Limb (tissue), 2 donors: ENCODE measurements around the gene SIDT2.
"Not testable (repeated sequence)": the region's sequence is repeated elsewhere in the genome, so short reads cannot be mapped to it uniquely, and the experiment has no call there.

Experiments used
- DNase-seq, 2 donors: peaks; one replicate each; pipeline ENCODE4 v3.0.0-alpha.2; 2016; ENCODE audit errors: extremely low spot score in 2 of 2

SIDT2 gene

DNA sequence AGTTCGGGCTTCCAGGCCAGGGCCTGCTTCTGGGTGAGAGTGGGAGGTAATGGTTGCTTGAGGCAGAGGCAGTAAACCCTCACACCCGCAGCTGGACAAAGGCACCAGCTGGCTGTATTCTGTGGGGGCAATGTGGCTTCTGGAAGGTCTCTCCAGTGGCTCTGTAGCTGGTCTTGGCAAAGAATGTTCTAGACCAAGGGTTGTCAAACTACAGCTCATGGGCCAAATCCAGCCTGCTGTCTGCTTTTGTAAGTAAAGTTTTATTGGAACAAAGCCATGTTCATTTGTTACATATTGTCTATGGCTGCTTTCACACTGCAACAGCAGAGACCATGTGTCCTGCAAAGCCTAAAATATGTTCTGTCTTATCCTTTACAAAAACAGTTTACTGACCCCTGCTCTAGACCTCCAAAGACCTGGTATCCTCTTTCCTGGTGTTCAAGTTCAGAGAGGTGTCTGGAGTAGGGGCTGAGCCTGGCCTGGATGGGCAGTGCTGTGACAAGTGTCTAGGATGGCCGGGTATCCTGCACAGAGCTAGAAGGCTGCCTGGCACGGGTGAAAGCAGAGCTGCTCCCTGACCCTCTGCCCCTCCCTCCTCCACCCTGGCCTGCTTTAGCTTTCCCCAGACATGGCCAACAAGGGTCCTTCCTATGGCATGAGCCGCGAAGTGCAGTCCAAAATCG, 24.0 kb downstream of the SIDT2 start:
- no peak for DNase-seq

DNA sequence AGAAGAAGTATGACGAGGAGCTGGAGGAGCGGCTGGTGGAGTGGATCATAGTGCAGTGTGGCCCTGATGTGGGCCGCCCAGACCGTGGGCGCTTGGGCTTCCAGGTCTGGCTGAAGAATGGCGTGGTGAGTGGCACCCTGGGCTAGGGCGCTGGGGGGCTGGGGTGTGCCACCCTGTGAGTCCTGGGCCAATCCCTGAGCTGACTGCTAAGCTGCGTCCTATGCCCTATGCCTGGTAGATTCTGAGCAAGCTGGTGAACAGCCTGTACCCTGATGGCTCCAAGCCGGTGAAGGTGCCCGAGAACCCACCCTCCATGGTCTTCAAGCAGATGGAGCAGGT, 24.5 kb downstream of the SIDT2 start:
- no peak for DNase-seq

DNA sequence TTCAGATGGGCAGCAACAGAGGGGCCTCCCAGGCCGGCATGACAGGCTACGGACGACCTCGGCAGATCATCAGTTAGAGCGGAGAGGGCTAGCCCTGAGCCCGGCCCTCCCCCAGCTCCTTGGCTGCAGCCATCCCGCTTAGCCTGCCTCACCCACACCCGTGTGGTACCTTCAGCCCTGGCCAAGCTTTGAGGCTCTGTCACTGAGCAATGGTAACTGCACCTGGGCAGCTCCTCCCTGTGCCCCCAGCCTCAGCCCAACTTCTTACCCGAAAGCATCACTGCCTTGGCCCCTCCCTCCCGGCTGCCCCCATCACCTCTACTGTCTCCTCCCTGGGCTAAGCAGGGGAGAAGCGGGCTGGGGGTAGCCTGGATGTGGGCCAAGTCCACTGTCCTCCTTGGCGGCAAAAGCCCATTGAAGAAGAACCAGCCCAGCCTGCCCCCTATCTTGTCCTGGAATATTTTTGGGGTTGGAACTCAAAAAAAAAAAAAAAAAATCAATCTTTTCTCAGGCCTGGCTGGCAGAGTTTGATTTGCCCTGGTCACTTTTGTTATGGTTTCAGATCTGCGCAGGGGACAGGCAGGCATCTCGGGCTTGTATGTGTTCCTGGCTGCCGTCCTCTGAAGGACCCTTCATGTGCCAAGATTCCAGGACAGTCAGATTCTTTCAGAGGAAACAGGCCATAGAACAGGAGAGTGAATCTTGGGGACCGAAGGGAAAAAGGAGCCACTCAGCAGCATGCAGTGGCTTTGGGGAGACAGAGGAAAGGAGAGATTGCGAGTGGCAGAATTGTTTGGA, 25.9 kb downstream of the SIDT2 start:
- DNase-seq, result no peak

DNA sequence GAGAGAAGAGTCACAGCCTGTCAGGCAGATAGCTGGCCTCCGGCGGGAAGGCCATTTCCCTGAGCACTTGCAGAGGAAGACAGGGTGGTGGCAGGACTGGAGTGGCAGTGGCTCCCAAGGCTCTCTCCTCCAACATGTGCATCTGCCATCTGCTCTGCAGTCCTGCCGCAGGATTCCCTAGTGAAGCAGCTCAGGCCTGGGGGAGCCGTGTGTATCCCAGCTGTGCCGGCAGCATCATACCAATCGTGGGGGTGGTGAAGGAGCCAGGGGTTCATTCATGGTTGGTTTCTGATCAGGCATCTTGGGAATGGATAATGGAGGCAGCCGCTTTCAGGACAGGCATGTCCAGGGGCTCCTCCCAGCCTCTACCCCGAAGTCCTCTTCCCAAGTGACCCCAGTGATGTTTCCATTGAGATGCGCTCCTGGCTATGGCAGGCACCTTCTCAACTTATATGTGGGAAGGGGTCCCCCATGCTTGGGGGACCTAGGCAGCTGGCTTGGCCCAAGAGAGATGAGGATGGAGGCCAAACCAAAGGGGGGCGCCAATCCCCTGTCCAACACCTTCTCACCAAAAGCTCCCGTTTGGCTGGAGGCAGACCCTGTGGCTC, 26.8 kb downstream of the SIDT2 start:
- DNase-seq, result no peak

DNA sequence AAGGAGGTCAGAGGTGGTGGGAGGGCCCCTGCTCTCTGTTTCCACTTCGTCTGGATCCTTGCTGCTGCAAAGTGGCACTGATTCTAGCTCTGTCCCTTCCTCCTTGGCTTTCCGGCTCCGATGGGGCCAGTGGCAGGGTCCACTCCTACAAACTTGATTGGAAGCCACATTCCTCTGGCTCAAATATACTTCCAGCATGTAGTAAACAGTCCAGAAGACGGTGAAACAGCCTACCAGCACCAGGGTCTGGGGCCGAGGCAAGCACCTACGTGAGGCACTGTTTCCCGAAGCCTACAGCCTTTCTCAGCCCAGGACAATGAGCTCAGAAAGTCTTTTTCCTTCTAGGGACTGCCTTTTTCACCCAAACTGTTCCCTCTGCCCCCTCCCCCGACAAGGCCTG, 27.6 kb downstream of the SIDT2 start:
- not testable (repeated sequence) for DNase-seq

DNA sequence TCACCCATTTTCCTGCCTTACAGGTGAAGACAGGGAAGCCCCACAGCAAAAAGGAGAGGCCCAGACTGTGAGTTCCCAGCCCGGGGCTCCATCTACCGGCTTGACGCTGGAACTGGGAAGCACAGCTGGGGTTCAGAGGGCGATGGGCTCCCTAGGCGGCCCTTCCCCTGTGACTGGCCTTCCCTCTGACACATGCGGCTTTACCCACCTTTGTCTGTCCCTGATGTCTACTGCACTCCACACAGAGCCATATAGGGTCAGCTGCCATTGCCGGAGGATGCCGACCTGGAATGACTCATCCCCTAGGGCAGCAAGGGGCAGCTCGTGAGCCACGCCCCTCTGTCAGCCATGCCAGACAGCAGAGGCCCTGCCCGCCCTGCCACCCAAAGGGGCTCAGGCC, 28.3 kb downstream of the SIDT2 start:
- DNase-seq, result not testable (repeated sequence)

DNA sequence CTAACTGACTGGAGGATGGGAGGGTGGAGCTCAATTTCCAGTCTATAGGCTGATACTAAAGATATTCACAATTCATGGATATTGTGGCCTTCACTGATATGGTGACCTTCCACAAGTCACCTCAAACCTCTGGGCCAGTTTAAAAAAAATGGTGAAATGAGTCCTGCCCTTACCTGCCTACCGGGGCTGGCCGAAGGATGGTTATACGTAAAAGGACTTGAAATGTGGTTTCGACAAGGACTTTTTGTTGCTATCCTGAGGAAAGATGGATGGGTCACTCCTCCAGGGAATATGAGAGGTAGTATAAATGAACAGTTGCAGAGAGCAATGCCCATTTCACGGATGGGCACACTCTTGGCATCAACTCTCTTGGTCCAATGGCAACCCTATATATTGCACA, 28.9 kb downstream of the SIDT2 start:
- not testable (repeated sequence) for DNase-seq

DNA sequence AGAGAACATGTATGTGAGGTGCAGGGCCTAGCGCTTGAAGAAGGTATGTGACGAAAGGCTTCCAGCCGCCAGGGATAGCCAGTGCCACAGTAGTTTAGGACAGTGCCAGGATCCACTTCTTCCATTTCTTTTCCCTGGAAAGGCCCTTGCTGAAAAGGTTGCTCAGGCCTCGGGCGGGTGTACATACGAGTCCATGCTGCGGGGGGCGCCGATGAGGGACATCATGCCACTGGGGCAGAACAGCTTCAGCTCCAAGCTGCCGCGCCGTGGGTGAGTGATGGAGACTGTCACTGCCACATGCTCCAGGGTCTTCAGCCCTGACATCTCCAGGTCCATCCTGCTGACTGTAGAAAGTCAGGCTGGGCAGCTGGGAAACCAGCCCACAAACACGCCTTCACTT, 30.2 kb downstream of the SIDT2 start:
- DNase-seq, result not testable (repeated sequence)

DNA sequence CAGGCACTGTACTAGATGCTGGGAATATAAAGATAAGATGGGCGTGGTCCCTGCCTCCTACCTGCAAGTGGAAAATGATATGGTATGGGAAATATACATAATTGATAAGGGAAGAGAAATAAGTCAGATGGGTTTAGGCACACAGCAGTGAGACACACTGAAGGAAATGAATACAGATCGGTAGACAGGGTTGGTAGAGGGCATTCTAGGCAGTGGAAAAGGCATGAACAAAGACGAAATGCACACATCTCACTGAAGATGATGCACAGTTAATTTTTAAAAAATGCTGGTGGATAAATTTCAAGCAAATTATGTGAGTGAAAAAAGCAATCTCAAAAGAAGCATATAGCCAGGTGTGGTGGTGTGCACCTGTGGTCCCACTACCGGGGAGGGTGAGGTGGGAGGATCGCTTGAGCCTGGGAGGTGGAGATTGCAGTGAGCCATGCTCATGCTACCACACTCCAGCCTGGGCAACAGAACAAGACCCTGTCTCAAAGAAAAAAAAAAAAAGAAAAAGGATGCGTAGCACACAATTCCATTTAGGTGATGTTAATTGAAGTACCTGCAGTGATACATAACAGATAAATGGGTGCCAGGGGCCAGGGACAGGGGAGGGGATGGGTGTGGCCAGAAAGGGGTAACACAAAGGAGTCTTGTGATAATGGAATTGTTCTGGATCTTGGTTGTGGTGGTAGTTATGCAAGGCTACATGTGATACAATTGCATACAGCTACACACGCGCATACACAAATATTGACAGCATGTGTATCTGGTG, 31.0 kb downstream of the SIDT2 start:
- not testable (repeated sequence) for DNase-seq

DNA sequence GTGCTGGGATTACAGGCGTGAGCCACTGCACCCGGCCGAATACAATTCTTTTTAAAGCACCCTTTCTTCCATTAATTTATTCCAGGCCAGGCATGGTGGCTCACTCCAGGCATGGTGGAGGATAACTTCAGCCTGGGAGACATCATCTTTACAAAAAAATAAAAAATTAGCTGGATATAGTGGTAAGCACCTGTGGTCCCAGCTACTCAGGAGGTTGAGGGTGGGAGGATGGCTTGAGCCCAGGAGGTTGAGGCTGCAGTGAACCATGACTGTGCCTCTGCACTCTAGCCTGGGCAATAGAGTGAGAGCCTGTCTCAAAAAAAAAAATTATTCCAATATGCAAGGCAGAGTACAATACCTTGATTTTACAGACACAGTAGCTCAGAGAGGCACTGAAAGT, 32.1 kb downstream of the SIDT2 start:
- DNase-seq, result no peak

DNA sequence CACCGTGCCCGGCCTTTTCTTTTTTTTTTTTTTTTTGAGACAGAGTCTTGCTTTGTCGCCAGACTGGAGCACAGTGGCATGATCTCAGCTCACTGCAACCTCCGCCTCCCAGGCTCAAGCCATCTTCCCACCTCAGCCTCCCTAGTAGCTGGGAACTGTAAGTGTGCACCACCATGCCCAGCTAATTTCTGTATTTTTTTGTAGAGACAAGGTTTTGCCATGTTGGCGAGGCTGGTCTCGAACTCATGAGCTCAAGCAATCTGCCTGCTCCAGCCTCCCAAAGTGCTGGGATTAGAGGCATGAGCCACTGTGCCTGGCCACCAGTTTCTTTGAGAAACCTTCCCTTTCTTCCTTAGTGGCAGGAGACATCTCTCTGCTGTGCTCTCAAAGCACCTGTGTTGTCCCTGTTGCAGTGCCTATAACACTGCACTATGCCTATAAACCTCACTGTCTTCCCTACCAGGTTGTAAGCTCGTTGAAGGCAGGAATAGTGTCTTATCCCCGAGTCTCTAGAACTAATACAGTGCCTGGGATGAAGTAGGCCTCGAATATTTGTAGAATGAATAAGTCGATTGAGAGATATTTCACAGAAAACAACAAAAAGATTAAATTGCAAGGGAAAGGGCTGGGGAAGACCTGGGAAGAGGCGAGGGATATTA, 34.3 kb downstream of the SIDT2 start:
- no peak for DNase-seq

DNA sequence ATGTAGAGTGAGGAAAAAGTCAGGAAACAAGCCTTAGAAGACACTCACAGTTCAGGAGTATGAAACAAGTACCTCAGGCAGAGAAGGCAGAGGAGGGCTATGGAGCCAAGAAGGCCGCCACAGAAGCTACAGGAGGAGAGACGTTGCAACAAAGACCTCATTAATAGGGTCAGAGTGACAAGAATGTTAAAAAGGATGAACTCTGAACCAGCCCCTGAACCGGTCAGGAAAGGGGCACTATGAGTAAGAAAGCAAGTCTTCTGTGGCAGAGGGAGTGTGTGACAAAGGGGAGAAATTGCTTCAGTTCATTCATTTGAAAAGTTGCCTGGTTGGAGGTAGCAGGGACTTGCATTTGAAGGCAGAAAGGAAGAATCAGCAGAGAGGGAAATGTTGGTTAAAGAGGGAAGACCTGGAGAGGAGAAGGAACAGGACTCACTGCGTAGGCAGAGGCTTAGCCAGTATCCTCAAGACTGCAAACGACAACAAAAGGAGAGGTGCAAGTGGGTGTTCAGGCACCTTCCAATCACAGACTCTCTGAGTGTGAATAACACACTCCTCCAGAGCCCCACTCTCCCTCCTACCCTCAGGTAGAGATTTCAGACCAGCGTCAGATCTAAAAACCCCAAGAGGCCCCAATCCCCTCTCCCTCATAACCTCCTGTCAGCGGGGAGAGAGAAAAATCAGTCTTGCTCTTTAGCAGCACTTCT, 36.0 kb downstream of the SIDT2 start:
- DNase-seq, result no peak

DNA sequence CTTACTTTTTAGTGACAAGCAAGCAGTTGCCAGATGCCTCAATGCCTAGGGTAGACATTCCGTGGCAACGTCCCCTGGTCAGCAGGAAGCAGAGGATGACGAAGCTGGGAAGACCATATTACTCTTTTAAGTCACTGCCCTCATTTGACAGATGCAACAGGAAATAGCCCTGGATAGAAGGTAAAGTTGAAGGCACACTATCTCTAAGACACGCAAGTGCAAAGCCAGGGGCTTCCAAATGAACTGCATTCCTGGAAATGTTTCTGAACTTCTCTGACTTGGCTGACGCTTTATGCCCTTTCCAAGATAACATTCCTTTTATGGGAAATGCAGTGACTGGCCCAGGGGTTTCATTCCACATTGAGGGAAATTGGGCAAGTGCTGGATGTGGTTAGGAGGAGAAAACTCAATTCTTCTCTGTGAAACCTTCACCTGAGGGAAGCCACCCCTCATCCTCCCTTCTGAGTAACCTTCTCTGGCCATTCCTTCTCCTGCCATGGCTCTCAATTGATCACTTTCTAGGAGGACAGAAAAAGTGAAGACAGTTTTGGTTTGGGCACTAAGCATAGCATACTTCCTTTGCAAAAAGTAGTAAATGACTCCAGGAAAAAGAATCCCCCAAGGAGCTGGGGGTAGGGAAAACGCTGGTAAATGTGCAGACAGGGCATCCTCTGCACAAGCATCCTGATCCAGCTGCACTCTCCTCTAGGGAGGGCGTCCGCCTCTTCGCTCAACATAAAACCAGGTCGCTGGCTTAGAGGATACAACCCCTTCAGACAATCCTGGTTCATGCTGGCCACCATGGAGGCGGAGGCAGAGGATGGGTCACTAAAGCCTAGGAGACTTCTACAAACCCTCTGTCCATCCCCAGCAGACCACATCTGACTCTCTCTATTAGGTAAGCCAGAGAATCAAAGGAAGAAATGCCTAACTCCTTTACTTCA, 38.9 kb downstream of the SIDT2 start:
- no peak for DNase-seq

DNA sequence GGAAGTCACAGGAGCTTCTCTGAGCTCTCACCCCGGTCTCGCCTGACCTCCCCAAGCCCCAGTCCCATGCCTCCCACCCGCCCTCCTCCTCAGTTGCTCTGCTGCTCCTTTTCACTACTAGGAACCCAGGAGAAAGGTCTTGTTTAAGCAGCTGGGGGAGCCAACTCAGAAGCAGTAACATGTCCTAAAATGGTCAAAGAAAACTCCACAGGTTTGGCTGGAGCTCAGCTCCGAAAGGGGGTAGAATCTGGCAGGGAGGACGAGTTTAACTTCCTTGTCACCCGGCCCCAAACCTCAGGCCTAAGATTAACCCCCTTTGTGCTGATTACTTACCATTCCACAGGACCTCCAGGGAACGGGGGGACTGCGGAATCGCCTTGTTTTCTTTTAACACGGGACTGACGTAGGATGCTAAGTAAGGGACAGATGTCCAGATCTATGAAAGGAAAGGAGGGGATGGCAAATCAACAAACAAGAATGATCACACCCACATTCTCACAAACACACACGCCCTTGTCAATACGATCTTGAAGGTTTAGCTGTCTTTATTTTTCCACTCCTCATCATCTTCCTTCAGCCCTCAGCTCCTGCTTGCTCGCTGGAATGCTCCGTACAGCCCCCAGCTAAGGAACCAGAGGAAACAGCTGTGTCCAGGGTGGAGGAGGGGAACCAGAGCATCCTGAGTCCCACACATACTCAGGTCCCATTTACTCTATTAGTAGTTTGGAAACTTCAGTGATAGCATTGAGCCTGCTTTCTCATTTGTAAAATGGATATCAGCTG, 39.8 kb downstream of the SIDT2 start:
- DNase-seq, result no peak

DNA sequence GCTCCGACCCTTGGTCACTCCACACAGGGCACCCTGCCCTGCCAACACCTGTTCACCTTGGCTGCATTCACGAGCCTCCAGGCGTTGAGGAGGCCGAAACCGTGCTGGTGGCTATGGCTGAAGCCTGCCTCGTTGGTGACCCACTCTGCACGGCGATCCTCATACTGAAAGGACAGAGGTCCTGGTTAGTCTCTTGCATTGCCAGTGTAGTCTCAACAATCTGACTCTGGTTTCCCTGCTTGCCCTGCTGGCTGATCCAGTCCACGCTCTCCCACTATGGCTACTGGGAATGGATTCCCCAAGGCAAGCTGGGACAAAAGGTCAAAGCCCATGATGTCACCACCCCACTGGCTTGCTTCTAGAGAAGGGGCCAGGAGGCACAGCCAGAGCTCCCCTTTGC, 40.5 kb downstream of the SIDT2 start:
- DNase-seq, result no peak

DNA sequence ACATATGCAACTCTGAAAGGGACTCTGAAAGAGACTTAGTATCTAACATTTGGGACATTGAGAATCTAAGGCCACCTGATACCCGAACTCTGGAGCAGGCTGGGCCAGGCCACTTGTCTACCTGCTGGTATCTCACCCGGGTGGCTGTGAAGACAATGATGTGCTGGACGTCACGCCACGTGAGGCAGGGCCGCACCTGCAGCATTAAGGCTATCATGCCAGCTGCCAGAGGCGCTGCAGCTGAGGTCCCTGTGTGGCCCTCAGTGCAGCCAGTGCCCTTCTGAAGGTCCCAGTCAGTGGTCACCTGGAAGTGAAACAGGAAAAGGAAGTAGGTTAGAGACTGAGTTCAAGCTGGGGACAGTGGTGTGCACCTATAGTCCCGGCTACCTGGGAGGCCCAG, 40.9 kb downstream of the SIDT2 start:
- no peak for DNase-seq

DNA sequence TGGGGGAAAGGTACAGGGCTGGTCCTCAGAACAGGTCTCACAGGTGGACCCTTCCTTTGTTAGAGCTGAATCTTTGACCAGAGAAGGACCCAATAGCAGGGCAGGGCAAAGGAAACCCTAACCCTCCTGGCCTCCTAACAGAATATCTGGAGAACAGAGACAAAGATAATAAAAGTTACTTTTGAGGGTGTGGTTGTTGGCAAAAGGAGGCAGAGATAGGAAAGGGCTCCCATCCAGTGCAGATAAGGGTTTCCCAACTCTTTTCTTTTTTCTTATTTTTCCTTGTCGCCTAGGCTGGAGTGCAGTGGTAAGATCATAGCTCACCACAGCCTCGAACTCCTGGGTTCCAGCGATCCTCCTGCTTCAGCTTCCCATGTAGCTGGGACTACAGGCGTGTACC, 41.5 kb downstream of the SIDT2 start:
- no peak for DNase-seq

DNA sequence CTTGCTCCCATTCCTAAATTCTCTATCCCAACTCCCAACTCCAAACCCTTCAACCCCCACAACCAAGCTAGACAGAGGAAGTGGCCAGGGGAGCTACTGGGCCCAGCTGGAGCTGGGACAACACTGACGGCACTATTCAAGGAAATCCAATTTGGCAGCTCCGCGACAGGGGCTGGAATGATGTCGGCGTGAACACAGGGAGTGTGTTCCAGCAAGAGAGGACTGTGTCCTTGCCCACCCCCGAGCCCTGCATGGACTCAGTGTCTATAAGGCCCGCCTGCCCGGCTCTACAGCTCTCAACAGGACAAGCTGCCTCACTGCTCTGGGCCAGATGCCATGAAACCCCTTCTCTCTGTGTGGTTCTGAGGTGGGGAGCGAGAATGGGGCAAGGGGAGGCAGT, 42.0 kb downstream of the SIDT2 start:
- peak in 1 of 2 donors; percentile 44 for DNase-seq
